HG03520 (cell line): ENCODE results near the gene SLC4A8.

ENCODE experiments used
- ATAC-seq: cut with Tn5 transposase; IDR thresholded peaks from one replicate; pipeline ENCODE4 v1.9.1; 2021; ENCODE audit warnings: mild to moderate bottlenecking, moderate library complexity; ENCODE audit not compliant: unreplicated experiment

Gene SLC4A8

DNA sequence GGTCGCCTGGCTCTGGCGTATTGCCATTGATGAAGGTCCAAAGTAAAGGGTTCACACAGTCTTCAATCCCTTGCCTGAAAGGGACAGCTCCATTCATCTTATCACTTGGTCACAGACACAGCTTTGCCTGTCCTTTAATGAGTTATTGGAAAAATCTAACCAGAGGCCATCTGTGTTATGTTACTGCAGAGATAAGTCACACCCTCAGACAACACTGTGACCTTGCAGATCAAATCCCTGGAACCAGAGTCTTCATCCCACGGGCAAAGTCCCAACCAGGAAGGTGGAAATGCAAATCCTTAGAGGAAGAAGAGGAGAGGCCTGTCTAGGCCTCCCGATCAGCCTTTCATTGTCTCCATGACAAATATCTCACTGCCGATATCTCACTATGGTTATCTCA is 98.1 kb downstream of the SLC4A8 start:
- no peak for ATAC-seq

DNA sequence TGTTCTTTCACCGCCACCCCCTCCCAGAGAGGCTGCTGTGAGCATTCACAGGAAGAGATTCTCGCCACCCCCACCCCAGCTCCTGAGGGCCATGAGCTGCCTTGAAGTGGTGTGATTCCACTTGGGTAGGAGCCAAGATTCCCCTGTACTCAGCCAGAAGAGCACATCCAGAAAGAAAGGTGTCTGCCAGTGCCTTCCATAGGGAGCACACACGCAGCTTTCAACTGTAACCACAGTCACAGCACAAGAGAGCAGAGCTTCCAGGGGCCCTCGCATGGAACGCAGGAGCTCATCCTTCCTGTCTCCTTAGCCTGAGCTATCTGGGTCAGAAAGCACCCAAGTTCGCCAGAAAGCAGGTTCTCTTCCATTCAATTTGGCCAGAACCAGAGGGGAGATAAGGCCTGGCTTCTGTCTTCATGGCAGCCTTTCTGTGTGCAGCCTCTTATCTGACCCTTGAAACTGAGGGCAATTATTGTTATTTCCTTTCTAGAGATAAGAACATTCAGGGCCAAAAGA is 99.8 kb downstream of the SLC4A8 start:
- ATAC-seq = no peak

DNA sequence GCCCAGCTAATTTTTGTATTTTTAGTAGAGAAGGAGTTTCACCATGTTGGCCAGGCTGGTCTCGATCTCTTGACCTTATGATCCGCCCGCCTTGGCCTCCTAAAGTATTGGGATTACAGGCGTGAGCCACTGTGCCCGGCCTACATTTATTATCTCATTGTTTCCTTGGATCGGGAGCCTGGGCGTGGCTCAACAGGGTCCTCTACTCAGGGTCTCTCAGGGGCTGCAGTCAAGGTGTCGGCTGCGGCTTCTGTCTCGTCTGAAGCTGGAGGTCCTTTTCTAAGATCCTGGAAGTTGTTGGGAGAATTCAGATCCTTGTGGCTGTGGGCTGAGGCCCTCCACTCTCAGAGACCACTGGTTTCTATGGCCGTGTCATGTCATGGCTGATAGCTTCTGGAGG is 100.9 kb downstream of the SLC4A8 start:
- ATAC-seq = no peak

DNA sequence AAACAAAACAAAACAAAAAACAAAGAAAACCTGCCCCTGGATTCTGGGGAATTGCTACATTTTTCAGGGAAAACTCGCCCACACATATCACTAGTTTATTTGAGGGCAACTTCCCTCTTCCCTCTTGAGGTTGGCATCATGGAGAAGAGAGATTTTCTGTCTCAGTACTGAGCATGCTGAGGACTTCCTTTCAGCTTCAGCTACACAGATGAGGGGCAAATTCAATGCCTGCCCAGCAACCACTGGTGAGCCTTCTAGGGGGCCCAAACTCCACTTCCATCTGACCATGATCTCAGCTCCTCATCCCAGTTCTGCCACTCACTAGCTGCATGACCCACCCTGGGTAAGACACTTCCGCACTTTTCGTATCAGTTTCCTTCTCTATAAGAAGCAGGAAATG is 103.3 kb downstream of the SLC4A8 start:
- ATAC-seq = no peak

DNA sequence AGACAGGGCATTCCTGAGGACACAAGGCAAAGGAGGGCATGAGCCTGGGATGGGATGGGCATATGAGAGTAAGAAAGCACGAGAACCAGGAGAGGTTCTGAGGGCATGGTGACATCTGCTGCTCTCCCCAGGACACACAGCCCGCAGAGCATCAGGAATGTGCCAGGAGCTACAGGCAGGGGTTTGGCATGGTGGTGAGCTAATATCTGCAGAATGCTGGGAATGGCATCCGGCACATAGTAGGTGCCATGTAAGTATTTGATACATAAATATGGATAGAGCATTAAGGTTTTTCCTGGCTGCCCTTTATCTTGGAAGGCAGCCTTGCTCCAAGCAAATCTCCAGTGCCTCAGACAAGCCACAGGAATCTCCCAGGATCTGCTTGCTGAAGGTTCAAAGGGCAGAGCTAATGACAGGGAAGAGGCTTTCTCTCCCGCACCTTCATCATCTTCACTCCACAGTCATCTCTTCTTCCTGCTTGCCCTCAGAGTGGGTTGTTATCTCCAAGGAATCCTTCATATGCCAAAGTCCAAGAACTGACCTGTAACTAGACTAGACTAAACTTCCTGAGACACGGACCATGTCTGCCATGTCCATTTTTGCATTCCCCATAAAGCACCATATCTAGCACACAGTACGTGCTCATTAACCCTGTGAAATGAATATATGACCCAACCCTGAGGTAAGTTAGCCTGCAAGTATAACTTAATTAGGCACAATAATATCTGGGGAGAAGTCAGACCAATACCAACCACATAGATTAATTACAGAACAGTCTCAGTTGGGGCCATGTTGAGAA is 104.4 kb downstream of the SLC4A8 start:
- ATAC-seq = no peak

DNA sequence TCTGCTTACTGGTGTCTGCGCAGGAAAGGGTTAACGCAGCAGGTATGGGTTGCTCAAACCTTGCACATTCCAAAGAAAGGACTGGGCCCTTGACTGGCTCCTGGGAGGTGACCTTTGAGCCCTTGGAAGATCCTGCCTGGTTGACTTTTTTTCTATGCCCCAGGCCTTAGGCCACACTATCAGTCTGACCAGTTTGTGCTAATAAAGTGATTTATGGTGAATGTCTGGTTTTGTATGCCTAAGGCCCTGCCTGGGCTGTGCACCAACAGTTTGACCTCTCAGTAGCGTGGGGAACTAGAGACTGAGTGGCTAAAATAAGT is 105.0 kb downstream of the SLC4A8 start:
- ATAC-seq = no peak

DNA sequence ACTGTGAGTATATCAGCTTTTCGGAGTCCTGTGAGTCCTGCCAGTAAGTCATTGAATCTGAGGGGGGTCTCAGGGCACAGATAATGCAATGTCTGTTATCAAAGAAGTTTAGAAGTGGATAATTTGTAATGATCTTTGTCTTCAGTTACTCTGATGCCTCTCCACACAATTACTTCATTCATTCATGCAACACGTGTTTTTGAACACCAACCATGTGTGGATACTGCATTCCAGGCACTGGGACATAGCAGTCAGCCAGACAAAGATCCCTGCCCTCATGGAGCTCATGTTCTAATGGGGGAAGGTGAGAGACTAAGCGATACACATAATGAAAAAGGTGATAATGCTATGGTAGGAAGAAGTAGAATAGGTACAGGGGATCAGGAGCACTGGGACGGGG is 105.6 kb downstream of the SLC4A8 start:
- no peak for ATAC-seq

DNA sequence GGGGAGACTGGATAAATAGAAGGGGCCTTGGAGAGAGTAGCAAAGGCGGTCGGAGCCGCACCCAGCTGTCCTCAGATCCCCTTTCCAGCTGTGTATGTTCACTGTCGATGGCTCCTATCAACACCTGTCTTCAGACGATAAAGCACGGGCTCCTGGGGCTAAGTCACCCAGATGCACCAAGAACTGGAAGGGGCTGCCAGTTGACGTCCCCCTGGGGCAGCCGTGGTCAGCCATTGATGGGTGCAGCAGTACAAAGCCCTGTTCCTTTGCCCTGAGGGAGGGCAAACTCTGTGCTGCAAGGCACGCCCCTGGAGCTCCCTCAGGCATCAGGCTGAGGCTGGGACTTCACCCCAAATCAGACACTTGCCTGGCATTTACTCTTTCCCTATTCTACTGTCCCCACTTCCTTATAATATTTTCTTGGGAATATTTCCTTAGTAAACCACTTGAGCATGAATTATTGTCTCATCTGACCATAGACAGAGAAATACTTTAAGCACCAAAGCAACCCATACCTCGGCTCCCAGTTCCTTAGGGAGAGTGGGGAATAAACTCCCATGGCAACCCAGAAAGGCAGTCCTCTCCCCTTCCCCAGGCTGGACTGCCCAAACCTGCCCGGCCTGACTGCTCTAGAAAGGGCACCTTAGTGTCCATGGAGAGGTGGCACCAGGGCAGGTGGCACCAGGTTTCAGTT is 106.8 kb downstream of the SLC4A8 start:
- no peak for ATAC-seq

DNA sequence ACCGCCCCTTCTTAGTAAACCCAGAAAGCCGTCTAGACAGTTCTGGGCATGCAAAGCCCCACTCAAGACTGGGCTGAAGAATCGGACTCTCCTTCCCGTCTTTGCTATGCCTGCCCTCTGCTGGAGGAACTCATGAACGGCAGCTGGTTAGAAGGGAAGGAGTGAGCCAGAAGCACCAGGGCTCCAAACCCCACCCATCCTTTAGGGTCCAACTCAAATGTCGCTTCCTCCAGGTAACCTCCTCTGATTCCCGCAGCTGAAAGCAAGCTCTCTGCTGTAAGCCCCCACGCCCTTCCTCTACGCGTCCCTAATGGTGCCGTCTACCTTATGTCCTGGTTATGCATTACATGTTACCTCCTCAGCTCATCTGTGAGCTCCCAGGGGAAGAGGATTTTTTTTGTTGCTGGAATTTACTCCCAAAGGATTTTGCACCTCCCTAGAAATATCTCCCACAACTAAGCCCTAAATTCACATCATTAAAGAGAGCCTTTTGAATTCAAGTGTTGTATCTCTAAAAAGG is 107.4 kb downstream of the SLC4A8 start:
- no peak for ATAC-seq

DNA sequence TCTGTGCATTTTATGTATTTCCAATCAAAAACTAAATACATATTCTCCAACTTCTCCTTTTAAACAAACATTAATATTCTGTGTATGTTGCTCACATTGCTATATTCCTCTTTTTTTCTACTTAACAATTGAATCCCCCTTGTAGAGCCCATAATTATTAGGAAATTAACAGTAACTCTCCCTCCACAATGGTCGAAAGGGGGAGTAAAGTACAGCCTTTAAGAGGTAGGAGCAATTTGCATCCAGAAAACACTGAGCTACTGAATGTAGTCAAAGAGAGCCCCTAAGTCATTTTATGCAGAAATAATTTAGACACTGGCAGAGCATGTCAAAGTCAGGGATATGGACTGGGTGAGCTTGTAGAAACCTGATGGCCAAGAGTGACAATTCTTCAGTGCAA is 109.2 kb downstream of the SLC4A8 start:
- no peak for ATAC-seq

DNA sequence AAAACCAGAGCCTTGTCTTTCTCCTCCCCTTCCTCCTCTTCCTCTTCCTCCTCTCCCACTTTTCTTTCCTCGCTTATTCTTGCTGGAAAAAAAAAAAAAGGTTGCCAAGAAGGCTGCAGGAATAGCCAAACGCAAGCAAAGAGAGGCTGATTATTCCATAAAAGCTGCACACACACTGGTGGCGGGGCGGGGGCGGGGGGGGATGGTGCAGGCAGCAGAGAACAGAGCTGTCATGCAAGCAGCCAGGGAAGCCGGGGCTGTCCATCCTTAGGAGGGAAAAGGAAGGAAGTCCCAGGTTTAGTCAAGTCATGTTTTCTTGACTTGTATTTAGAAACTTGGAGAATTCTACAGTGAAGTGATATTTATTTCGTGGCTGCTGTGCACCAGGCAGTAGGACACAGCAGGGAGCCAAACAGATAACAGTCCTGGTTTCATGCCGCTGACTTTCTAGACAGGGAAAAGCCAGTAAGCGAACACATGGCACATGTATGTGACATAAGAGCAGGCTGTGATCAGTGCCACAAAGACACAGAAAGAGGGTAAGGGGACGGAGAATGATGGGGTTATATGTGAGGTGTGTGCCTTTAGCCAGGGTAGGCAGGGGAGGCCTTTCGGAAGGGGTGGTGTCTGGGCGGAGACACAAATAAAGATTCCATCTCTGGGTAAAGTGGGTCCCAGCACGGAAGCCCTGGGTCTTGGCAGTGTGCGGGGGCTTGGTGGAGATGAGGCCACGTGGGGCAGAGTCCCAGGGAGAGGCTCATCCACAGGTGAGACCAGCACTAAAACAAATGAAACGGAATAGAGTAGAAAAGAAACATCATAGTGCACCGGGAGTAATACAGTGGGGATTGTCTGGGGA is 109.8 kb downstream of the SLC4A8 start:
- ATAC-seq = no peak

DNA sequence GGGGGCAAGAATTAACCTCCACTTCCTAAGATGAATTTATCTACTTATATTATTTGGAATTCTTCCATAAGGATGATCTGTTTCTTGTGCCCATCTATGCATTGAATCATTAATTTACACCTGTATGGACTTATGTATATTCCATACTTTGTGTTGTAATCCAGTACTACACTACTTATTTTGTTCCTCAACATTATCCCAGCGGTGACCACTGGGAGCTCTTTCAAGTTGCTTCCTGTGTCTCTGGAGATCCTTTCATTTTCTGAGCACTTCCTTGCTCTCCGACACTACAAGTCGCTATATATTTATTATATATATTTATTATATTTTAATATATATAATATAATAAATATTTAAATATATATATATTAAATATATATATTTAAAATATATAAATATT is 111.5 kb downstream of the SLC4A8 start:
- ATAC-seq = no peak

DNA sequence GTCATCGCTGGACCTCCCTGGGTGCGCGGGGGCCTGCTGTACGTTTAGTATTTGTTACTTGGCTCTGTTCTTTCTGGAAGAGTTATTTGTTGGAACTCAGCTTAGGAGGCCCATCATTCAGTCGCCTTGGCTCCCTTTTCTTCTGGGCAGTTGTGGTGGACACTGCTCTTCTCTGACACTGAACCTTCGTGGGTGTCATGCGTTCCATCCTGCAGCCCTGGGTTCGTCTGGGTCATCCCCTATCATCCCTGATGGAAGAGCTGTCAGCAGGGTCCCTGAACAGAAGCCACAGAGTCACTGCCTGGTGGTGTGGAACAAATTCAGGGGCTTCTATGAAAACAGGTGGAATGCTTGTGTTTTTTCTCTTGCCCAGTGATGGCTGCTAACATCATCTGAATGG is 113.5 kb downstream of the SLC4A8 start:
- no peak for ATAC-seq

DNA sequence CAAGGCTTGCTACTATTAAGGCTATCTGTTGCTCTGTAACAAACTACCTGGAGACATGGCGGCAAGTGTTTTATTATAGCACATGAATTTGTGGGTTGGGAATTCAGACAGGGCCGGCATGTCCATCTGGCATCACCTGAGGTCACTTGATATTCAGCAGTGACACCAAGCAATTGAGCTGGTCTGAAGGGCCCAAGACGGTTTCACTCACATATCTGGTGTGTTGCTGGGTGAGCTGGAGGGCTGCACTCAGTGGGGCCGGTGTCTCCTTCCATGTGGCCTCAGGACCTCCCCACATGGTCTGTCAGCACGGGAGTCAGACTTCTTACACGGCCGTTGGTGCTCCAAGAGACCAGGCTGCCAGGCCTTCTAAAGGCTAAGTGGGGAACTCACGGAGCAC is 114.0 kb downstream of the SLC4A8 start:
- ATAC-seq = no peak

DNA sequence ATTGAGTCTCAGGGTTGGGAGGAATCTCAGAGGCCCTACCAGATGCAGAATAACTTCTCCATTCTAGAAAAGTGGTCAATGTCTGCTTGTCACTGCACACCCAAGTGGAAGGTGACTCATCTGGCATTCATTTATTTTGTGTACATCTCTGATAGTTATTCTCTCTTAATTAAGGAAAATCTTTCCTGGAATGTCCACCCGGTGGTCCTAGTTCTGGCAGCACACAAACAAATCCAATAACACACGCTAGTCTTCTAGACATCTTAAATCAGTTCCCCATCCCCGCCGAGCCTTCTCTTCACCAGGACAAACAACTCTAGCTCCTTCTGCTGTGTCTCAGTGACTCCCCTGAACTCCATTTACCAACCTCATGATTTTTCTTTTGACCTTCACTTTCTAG is 116.4 kb downstream of the SLC4A8 start:
- ATAC-seq = no peak

DNA sequence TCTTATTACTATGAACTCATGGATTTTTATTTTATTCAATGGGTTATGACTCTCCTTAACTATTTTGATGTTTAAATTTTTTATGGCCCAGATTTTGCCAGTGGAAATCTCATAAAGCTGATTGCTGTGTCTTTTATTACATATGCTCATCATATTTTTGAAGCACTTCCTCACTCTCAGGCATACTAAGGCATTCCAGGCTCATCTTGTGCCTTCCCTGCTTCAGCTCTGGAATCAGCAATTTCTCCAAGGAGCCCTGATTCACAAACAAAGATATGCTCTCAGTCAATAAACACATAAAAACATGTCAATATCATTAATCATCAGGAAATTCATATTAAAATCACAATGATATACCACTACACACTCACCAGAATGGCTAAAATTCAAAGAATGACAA is 121.5 kb downstream of the SLC4A8 start:
- no peak for ATAC-seq

DNA sequence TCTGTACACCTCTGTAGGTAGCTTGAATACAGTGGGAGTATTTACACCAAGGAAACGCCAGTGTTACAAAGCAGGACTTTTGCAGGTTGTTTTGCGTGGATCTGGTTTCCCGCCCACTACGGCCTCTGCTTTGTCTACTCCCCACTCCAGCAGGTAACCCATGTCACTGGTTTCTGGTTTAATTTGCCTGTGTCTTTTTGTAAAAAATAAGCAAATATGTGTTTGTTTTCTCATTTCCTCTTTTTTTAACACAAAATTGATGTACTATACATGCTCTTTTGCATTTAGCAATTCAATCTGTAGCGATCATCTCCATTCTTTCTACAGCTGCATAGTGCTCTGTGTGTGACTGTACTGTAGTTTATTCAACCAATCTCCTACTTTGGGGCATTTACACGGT is 123.0 kb downstream of the SLC4A8 start:
- no peak for ATAC-seq

DNA sequence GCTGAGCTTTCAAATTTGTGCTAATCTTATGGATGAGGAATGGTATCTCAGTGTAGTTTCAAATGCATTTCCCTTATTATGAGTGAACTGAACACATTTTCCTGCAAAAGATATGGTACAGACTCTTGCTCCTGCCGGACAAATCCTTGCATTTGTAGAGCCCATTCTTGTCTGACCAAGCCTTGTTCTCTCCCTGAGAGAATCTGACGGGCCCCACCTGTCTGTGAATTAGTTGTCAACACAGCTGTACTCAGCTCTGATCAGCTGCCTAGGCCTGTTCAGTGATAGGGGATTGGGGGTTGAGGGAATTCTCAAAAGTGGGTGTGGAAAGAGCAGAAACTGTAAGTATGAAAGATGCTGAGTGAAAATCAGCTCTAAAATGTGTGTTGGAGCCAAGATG is 123.6 kb downstream of the SLC4A8 start:
- no peak for ATAC-seq

DNA sequence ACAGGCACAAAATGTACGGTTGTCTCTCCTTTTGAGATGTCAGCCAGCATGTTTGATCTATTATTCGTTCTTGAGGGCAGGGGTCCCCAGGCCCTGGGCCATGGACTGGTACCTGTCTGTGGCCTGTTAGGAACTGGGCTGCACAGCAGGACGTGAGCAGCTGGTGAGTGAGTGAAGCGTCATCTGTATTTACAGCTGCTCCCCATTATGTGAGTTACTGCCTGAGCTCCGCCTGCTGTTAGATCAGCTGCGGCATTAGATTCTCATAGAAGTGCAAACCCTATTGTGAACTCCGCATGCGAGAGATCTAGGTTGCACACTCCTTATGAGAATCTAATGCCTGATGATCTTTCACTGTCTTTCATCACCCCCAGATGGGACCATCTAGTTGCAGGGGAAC is 125.0 kb downstream of the SLC4A8 start:
- ATAC-seq = no peak
